NCI-H2081 (cell line): Measurements from ENCODE around the gene DHTKD1.
"Not testable (repeated sequence)": the region's sequence is repeated elsewhere in the genome, so short reads cannot be mapped to it uniquely, and the experiment has no call there.

ENCODE experiments used
- DNase-seq, 2 experiments: peaks; one replicate each; lab custom pipeline; 2025; lab: John Stamatoyannopoulos, UW

Gene DHTKD1

GRCh38 chr10:12154516-12154915 lies 85.8 kb downstream of the DHTKD1 start:
- no peak for DNase-seq

DNA sequence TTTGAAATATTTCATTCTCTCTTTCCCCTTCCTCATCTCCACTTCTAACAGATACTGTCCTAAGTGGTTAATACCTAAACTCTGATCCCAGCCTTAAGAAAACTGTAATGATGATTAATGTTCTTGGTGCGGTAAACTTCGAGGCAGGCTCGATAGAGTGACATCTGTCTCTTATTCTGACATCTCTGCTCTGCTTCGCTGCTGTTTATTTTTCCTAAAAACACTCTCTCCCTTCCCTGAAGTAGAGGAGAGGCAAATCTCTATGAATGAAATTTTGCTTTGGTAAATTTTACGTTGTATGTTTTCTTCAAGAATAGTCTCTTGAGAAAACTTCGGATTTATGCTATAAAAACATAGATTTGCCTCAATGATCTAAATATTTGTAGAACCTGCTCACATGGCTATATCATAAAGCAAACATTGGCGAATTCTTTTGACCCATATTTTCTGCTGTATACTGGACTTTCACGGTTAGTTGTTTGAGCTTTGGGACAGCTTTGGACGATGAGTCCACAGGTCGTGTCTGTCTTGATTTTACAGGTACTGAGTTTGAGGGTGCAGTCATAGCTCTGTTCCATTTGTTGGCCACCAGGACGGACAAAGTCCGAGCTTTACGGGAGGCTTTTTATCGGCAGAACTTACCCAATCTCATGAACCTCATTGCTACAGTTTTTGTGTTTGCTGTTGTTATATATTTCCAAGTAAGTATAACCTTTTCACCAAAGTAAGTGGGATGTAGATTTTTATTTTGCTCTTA lies 87.8 kb downstream of the DHTKD1 start:
- no peak for DNase-seq

GRCh38 chr10:12158111-12158510 lies 89.4 kb downstream of the DHTKD1 start:
- DNase-seq = no peak

- no peak for DNase-seq
Measured at GRCh38 chr10:12160664-12161063, 91.9 kb downstream of the DHTKD1 start.

DNA sequence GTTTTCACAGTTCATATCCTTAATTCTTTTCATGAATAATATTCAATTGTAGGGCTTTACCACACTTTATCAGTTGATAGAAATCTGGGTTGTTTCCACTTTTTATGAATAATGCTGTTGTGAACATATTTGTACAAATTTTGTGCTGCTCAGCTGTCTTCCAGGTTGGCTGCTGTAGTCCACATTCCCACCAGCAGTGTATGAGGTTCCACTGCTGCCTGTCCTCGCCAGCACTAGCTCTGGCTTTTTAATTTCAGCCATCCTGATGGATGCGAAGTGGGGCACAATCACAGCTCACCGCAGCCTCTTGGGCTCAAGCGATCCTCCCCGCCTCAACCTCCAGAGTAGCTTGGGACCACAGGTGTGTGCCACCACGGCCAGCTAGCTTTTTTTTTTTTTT lies 94.2 kb downstream of the DHTKD1 start:
- DNase-seq = no peak

GRCh38 chr10:12164085-12164484 lies 95.3 kb downstream of the DHTKD1 start:
- DNase-seq = no peak

- DNase-seq = no peak
Measured at GRCh38 chr10:12165036-12165435, 96.3 kb downstream of the DHTKD1 start.

DNA sequence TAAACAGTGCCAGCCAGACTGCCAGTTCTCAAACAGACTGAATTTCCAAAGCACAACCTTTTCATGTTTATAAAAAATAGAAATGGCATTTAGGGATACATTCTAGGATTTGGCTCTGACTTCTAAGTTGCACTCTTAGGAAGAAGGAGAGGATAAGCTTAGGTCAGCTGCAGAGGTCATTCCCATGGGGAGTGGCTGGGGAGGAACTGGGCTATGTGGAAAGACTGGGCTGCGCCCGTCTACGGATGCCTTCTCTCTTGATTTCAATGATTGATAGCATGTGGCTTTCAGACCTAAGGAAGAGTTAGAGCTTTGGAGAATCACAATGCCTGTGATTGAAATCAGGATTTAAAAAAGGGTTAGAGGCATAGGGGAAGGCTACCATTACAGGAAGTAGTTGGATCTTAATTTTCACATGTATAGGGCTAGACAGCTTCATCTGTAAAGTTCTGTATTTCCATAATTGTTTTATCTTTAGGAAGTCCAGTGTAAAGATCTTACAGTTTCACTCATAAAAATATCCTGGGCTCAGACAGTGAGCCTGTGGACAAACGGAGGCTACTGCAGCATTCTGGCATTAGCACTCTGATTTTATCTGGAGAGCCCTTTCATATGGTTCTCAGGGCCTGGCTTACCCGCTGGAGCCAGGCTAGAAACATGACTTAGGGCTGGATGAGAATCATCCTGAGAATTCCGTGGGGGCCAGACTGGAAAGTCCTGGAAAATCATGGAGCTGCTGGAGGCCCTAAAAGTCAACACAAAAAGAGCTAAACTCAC lies 97.4 kb downstream of the DHTKD1 start:
- DNase-seq = no peak

DNA sequence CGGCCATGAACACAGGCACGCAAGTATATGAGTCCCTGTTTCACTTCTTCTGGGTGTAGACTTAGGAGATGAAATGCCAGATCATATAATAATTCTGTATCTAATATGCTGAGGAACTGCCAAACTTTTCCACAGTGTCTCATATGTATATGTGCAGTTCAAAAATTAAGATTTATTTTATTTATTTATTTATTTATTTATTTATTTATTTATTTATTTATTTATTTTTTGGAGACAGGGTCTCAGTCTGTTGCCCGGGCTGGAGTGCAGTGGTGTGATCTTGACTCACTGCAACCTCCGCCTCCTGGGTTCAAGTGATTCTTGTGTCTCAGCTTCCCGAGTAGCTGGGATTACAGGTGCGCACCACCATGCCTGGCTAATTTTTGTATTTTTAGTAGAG lies 102.8 kb downstream of the DHTKD1 start:
- DNase-seq = not testable (repeated sequence)
